ENCODE results near the gene TNNI3K.

The TNNI3K gene

DNA sequence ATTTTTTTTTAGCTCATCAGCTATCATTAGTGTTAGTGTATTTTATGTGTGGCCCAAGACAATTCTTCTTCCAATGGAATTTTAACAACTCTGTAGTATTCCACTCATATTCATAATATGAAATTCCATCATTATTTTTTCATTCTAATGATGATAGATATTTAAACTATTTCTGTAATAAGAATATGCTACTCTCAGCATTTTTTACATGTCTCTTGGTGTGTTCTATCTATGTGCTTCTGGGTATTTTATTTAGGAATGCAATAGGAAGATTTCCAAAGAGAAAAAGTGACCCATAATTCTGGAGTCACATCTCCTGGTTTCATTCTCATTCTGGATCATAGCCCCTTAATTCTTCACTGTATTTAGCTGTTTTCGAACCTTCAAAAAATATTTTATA, 167.7 kb downstream of the TNNI3K start:
- no peak overlapping the region for H3K4me3 ChIP-seq (ENCODE audit: low read length)
- DNase-seq (ENCODE audit: low read depth): no peak
- TF ChIP-seq, protein P1, sequence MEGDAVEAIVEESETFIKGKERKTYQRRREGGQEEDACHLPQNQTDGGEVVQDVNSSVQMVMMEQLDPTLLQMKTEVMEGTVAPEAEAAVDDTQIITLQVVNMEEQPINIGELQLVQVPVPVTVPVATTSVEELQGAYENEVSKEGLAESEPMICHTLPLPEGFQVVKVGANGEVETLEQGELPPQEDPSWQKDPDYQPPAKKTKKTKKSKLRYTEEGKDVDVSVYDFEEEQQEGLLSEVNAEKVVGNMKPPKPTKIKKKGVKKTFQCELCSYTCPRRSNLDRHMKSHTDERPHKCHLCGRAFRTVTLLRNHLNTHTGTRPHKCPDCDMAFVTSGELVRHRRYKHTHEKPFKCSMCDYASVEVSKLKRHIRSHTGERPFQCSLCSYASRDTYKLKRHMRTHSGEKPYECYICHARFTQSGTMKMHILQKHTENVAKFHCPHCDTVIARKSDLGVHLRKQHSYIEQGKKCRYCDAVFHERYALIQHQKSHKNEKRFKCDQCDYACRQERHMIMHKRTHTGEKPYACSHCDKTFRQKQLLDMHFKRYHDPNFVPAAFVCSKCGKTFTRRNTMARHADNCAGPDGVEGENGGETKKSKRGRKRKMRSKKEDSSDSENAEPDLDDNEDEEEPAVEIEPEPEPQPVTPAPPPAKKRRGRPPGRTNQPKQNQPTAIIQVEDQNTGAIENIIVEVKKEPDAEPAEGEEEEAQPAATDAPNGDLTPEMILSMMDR (conservative IDR thresholded peaks at IDR 0.05; ENCODE audit: low read length): no peak

DNA sequence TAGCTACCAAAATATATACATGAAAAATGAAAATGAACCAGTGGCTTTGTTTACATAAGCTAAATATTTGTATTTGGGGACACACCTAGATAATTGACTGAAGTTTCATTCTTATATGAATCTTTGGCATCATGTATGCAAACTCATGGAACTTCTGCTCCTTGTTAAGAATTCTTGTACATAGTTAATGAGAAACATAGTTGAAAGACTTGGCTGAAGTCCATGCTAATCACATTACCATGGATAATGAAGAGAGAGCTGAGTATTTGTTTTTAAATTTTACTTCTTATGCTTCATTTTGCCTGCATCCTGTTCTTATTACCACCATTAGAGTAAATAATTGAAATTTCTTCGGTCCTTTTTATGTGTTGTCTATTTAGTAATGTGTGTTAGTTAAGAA, 168.4 kb downstream of the TNNI3K start:
- DNase-seq (ENCODE audit: low read depth): no peak
- TF ChIP-seq, protein P1 (conservative IDR thresholded peaks at IDR 0.05; ENCODE audit: low read length): no peak
- H3K4me3 ChIP-seq (ENCODE audit: low read length): no peak overlapping the region

DNA sequence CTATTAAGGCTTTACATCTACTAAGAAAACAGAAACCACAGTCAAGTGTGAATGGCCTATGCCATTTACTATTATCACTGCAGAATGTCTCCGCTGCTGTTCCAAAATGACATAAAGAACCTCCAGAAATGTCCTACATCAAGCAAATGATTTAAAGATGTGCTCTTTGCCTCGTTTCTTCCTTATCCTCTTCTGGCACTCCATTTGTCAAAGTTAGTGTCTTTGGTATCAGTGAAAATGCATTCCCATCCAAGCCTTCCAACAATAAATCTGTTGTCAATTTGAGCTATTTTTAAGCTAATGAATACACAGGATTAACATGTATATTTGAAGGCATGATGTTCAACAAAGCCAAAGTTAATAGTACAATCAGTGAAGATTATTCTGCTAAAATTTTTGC, 171.6 kb downstream of the TNNI3K start:
- TF ChIP-seq, protein P1 (conservative IDR thresholded peaks at IDR 0.05; ENCODE audit: low read length): no peak
- no peak for DNase-seq (ENCODE audit: low read depth)
- no peak overlapping the region for H3K4me3 ChIP-seq (ENCODE audit: low read length)

DNA sequence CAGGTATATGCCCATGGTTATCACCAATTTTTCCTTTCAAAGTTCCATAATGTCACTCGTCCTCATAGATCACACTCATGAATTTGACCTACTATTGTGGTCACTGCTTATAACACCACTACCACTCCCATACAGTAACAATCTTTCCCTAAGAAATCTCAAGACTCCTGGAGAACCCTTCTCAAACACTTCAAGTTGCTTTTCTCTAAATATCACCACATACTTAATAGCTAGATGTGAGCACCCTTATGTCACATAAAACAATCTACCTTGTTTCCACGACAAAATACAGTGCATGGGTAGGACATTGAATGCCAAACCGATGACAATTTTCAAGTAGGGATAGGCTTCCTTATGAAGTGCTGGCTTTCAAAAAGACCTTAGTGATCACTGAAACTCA, 172.7 kb downstream of the TNNI3K start:
- no peak overlapping the region for H3K4me3 ChIP-seq (ENCODE audit: low read length)
- TF ChIP-seq, protein P1 (conservative IDR thresholded peaks at IDR 0.05; ENCODE audit: low read length): no peak
- no peak for DNase-seq (ENCODE audit: low read depth)

DNA sequence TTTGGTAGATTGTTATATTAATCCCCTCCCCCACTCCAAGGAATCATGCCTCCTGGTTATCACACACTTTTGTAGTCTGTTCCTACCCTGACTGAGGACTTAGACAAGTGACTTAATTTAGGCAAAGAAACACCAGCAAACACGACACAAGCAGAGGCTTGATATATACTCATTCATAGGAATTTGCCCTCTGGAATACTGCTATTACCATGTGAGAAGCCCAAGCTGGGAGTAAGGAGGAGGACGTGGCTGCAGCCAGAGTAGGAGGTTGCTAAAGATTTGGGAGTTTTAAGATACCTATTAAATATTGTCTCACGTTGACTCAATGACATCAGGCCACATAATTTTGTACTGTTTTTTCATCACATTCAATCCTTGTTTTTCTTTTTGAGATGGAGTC, 177.1 kb downstream of the TNNI3K start:
- no peak overlapping the region for H3K4me3 ChIP-seq (ENCODE audit: low read length)
- TF ChIP-seq, protein P1 (conservative IDR thresholded peaks at IDR 0.05; ENCODE audit: low read length): no peak
- DNase-seq (ENCODE audit: low read depth): no peak

DNA sequence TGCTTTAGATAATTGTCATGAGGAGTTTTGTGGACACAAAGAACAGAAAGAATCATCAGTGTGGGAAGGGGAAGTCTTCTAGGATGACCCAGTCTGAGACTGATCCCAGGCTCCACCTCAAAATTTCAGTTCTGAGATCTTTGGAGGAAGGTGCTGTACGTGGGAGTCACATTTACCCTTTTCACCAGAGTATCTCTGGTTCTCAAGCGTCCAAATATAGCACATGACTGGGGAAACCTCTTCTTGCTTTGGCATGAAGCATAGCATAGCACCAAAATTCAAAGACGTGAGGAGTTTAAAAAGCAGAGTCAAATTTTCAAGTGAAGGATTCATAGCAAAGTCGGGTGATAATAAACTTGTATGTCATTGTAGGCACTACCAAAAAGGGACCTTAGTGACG, 180.7 kb downstream of the TNNI3K start:
- TF ChIP-seq, protein P1 (conservative IDR thresholded peaks at IDR 0.05; ENCODE audit: low read length): no peak
- DNase-seq (ENCODE audit: low read depth): no peak

DNA sequence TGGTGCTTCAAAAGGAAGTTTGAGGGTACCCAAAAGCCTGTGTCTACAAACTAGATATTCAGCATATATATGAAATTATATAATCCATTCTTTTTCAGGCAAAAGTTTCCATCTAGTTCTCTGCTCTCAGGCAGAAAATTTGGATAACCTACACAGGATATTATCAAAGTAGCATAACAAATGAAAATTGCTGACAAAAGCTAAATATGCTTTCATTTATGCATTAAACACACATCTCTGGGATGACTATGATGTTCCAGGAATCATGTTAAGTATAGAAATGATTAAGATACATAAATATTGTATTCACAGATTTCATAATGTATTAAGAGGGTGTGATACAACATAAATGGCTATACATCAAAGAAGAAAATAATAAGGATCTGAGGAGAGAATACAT, 184.4 kb downstream of the TNNI3K start:
- TF ChIP-seq, protein P1 (conservative IDR thresholded peaks at IDR 0.05; ENCODE audit: low read length): no peak
- no peak overlapping the region for H3K4me3 ChIP-seq (ENCODE audit: low read length)
- DNase-seq (ENCODE audit: low read depth): no peak

More for the DNA sequence above, 180.7 kb downstream of the TNNI3K start:
- H3K4me3 ChIP-seq (ENCODE audit: low read length): no peak overlapping the region

All from AG10803 (cell line).